ENCODE data around the gene SERPINB8. TPM values are rescaled to one million over a fixed set of nuclear protein-coding genes. Genes with fewer than 3 reads are reported as not detected.

SERPINB8 gene
- polyA plus RNA-seq, 1 donor (not counting 4 experiments of a cell fraction or from before 2014, with no cell fraction given), result 48.9 TPM

DNA sequence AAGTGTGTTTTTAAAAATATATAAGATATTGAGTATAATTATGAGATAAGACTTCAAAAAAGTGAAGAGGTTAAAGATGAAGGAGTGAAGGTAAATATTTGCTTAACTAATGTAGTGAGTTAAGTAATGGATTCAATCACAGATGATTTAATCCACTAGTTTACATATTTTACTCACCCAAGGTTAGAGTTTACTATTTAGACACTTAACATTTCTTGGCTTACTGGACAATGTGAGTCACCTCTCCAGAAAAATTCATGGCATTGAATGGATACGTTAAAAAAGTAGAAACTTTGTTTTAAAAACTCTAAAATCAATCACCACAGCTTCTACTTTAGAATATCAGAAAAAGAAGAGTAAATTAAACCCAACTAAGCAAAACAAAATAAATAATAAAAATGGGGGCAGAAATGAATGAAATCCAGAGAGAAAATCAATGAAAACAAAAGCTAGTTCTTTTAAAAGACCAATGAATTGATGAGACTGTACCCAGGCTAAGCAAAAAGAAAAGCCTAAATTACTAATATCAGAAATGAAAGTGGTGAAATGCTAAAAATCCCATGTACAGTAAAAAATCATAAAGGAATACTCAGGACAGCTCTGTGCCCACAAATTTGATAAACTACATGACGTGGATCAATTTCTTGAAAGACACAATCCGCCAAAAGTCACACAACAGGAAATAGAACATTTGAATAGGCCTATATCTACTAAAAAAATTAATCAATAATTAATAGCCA is 22.7 kb upstream of the SERPINB8 start:
- FAIRE-seq, result no peak
- Histone ChIP-seq H3K9ac (ENCODE audit: control insufficient read depth, extremely low read depth, insufficient read depth, low read length) (no peak overlapping the region), H2AFZ (ENCODE audit: control insufficient read depth, low read length) (no peak overlapping the region), H4K20me1 (ENCODE audit: control insufficient read depth, extremely low read depth, insufficient read depth, low read length) (no peaks in the 10 kb centered on the region), H3K27ac (ENCODE audit: control insufficient read depth, insufficient read depth, low read length) (no peak overlapping the region), H3K9me1 (ENCODE audit: control insufficient read depth, extremely low read depth, insufficient read depth, low read length) (no peaks in the 10 kb centered on the region), H3K79me2 (ENCODE audit: control insufficient read depth, insufficient read depth, low read length) (no peaks in the 10 kb centered on the region), H3K4me2 (ENCODE audit: control insufficient read depth, extremely low read depth, insufficient read depth, low read depth, low read length) (no peak overlapping the region), H3K9me3 (ENCODE audit: control insufficient read depth, low read depth, low read length) (no peaks in the 10 kb centered on the region), H3K4me1 (ENCODE audit: control insufficient read depth, extremely low read depth, insufficient read depth, low read length) (peaks cover 11% of the 10 kb centered on the region), H3K27me3 (ENCODE audit: control insufficient read depth, extremely low read depth, insufficient read depth, low read length) (no peaks in the 10 kb centered on the region), H3K36me3 (ENCODE audit: control insufficient read depth in 2 of 2, extremely low read depth in 1 of 2, insufficient read depth in 2 of 2, low read length in 2 of 2) (no peaks in the 10 kb centered on the region), H3K4me3 (ENCODE audit: control insufficient read depth in 2 of 3, extremely low read depth in 1 of 3, insufficient read depth in 2 of 3, low read depth in 1 of 3, low read length in 3 of 3) (no peak overlapping the region)
- dilution Hi-C loops (cut with MboI; ENCODE audit: extremely low pct_ligation_motif_present, low sequenced_read_pairs), result no loop called here
- no peak for DNase-seq (ENCODE audit: low read depth, low spot score)
- TF ChIP-seq EZH2 (IDR thresholded peaks at IDR 0.05; ENCODE audit: low read length), result no peak
- TF ChIP-seq, protein P1, sequence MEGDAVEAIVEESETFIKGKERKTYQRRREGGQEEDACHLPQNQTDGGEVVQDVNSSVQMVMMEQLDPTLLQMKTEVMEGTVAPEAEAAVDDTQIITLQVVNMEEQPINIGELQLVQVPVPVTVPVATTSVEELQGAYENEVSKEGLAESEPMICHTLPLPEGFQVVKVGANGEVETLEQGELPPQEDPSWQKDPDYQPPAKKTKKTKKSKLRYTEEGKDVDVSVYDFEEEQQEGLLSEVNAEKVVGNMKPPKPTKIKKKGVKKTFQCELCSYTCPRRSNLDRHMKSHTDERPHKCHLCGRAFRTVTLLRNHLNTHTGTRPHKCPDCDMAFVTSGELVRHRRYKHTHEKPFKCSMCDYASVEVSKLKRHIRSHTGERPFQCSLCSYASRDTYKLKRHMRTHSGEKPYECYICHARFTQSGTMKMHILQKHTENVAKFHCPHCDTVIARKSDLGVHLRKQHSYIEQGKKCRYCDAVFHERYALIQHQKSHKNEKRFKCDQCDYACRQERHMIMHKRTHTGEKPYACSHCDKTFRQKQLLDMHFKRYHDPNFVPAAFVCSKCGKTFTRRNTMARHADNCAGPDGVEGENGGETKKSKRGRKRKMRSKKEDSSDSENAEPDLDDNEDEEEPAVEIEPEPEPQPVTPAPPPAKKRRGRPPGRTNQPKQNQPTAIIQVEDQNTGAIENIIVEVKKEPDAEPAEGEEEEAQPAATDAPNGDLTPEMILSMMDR (optimal IDR thresholded peaks at IDR 0.05 in 1 of 3, IDR thresholded peaks at IDR 0.05 in 1 of 3, conservative IDR thresholded peaks at IDR 0.05 in 1 of 3; ENCODE audit: extremely low read depth in 1 of 3, insufficient read depth in 2 of 3, low read length in 3 of 3), result no peak

DNA sequence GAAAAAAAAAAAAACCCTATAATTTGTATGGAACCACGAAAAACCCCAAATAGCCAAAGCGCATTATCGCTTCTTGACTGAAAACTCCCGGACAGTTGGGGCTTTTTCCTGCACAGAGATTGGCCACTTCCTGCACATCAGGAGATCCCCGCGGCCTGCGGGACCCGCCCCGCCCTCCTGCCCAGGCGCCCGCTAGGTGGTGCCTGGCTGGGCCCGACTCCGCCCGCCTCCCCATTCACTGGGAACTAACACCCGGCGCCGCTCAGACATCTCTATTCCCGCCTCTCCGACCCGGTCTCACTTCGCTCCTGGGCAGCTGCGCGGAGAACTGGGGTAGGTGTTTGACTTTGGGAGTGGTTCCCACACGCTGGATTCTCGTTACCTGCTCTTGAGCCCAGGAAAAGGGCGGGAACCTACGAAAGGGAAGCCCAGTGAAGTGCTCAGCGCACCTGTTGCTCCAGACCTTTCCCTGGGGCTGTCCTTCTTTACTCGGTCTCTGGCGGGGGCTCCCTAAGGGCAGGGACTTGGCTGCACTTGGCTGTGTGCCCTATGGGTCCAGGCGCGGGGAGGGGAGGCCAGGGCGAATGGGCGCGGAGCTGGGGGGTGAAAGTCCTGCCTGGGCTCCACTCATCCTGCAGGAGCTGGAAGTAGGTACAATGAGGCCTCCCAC is 20.7 kb upstream of the SERPINB8 start, which contains the start of gene HMSD:
TSS of gene HMSD (plus strand) at position 234 of the 670 bp plus-strand sequence. CDS start 4,155 bp downstream, outside the sequence.
- no peak for FAIRE-seq
- Histone ChIP-seq H3K9ac (ENCODE audit: control insufficient read depth, extremely low read depth, insufficient read depth, low read length) (peak within 1 kb of the TSS; percentile 58), H3K79me2 (ENCODE audit: control insufficient read depth, insufficient read depth, low read length) (no peaks in the 10 kb centered on the region), H2AFZ (ENCODE audit: control insufficient read depth, low read length) (peak within 1 kb of the TSS; percentile 93), H3K4me3 (ENCODE audit: control insufficient read depth in 2 of 3, extremely low read depth in 1 of 3, insufficient read depth in 2 of 3, low read depth in 1 of 3, low read length in 3 of 3) (peak within 1 kb of the TSS; percentile 15 to 60 (median 37)), H3K27me3 (ENCODE audit: control insufficient read depth, extremely low read depth, insufficient read depth, low read length) (no peaks in the 10 kb centered on the region), H3K4me2 (ENCODE audit: control insufficient read depth, extremely low read depth, insufficient read depth, low read depth, low read length) (peak within 1 kb of the TSS; percentile 86), H3K9me3 (ENCODE audit: control insufficient read depth, low read depth, low read length) (no peaks in the 10 kb centered on the region), H3K27ac (ENCODE audit: control insufficient read depth, insufficient read depth, low read length) (peak within 1 kb of the TSS; percentile 8), H3K36me3 (ENCODE audit: control insufficient read depth in 2 of 2, extremely low read depth in 1 of 2, insufficient read depth in 2 of 2, low read length in 2 of 2) (no peaks in the 10 kb centered on the region), H3K4me1 (ENCODE audit: control insufficient read depth, extremely low read depth, insufficient read depth, low read length) (peaks cover 11% of the 10 kb centered on the region), H3K9me1 (ENCODE audit: control insufficient read depth, extremely low read depth, insufficient read depth, low read length) (no peaks in the 10 kb centered on the region), H4K20me1 (ENCODE audit: control insufficient read depth, extremely low read depth, insufficient read depth, low read length) (no peaks in the 10 kb centered on the region)
- dilution Hi-C loops (cut with MboI; ENCODE audit: extremely low pct_ligation_motif_present, low sequenced_read_pairs), result no loop called here
- DNase-seq (ENCODE audit: low read depth, low spot score), result no peak
- TF ChIP-seq, protein P1 (optimal IDR thresholded peaks at IDR 0.05 in 1 of 3, IDR thresholded peaks at IDR 0.05 in 1 of 3, conservative IDR thresholded peaks at IDR 0.05 in 1 of 3; ENCODE audit: extremely low read depth in 1 of 3, insufficient read depth in 2 of 3, low read length in 3 of 3), result peak; percentile 43 to 74 (median 54)
- TF ChIP-seq EZH2 (IDR thresholded peaks at IDR 0.05; ENCODE audit: low read length), result no peak
